Activated CD4-positive, alpha-beta T cell treated with anti-CD3 and anti-CD28 coated beads, Interleukin-2, Interleukin-4, amounts not matched to agents 100 ng/mL and 50 ng/mL, durations not matched to agents 16 hours and 8 hours (primary cell): ENCODE measurements around the gene WASF3.
"Not testable (repeated sequence)": the region's sequence is repeated elsewhere in the genome, so short reads cannot be mapped to it uniquely, and the experiment has no call there.

Experiments used
- DNase-seq: peaks from one replicate; pipeline ENCODE4 v3.0.0-alpha.2; 2020; ENCODE audit warnings: low spot score

WASF3 gene

GRCh38 chr13:26629260-26629825, 71.9 kb downstream of the WASF3 start:
- DNase-seq: no peak

GRCh38 chr13:26635634-26636033, 78.2 kb downstream of the WASF3 start:
- not testable (repeated sequence) for DNase-seq

DNA sequence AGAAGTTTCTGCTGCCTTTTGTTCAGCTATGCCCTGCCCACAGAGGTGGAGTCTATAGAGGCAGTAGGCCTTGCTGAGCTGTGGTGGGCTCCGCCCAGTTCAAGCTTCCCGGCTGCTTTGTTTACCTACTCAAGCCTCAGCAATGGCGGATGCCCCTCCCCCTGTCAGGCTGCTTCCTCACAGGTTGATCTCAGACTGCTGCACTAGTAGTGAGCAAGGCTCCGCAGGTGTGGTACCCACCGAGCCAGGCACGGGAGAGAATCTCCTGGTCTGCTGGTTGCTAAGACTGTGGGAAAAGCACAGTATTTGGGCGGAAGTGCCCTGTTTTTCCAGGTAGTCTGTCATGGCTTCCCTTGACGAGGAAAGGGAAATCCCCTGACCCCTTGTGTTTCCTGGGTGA, 78.6 kb downstream of the WASF3 start:
- not testable (repeated sequence) for DNase-seq

- DNase-seq: no peak
Observed at GRCh38 chr13:26646603-26647002, 89.1 kb downstream of the WASF3 start.

GRCh38 chr13:26651234-26651633, 93.8 kb downstream of the WASF3 start:
- no peak for DNase-seq

DNA sequence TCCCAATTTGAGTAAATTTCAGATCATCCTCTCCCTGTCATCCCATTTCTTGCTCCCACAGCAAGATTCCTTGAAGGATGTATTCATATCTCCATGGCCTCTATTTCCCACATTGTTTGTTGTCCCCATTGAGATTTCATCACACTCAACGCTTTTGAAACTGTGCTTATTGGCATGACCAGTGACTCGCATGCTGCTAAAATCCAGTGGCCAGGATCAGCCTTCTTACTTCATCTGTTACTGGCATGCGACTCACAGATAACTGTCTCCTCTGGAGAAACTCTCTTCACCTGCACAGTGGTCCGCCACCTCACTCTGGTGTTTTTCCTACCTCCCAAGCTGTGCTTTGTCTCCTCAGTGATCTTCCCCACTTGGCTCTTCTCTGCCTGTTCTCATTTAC, 95.8 kb downstream of the WASF3 start:
- DNase-seq: no peak

GRCh38 chr13:26653842-26654241, 96.4 kb downstream of the WASF3 start:
- DNase-seq: no peak

DNA sequence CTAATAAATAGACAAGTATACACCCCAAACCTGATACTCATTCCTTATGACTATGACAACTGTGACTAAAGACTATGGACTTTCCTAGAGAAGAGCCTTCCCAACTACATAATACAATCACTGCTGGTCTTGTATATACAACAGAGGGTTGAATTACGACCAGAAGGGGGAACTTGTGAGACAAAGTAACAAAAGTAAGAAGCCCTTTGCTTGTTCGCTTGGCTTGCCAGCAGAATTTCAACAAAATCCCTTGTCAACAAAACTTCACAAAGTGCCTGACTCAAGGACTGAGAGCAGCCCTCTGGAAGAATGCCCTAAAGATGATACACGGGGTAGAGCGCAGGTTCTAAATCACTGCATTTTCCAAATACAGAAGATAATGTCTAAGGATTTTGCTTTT, 99.4 kb downstream of the WASF3 start:
- DNase-seq: no peak

DNA sequence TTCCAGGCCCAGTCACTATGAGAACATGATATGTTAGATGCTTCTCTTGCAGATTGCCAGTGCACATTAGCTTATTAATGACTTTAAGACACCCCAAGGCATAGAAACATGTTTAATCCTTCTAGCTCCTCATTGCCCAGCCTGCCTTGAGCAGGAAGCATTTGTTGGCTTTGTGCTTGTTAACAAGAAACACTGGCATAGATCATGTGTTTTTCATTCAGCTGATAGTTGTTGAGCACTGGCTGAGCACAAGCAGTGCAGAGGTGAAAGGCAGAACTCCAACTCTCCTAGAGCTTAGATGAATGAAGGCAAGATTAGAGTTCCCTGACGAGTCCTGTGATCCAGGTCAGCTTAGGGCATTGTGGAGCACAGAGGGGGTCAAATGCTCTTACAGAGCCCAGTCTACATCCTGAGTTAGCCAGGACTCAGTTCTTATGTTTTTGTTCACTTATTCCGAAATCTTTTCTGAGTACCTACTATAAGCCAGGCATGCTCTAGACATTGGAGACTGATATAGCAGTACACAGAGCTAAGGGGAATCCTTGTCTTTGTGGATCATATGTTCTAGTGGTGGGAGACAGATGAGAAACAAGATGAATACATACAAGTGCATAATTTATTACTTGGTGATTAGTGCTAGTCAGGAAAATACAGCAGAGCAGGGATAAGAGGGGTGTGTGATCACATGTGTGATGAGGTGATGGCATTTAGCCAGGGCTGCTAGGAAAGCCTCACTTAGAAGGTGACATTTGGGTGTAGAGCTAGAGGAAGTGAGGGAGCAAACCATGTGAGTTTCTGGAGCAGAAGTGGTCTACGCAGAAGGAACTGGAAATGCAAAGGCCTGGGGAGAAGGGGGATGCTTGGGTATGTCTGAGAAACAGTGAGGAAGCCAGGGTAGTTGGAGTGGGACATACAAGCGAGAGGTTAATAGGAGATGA, 101.2 kb downstream of the WASF3 start:
- no peak for DNase-seq

DNA sequence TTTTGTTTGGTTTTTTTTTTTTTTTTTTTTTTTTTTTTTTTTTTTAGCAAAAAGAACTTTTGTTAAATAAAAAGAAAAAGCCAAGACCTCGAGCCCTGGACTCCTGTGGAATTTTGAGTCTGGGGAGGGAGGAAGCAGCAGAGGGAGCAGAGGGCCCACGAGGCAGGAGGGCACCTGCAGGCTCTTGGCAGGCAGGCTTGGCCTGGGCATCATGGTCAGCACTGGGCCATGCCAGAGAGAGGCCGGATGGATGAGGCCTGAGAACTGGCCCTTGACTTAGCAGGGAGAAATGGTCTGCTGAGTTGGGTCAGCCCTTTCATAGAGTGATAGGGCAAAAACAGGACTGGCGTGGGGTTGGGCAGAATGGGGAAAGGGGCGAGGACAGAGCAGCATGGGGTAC, 102.7 kb downstream of the WASF3 start:
- no peak for DNase-seq

GRCh38 chr13:26660766-26661165, 103.3 kb downstream of the WASF3 start:
- no peak for DNase-seq

GRCh38 chr13:26663791-26664190, 106.3 kb downstream of the WASF3 start:
- DNase-seq: no peak

GRCh38 chr13:26664286-26664685, 106.8 kb downstream of the WASF3 start:
- DNase-seq: no peak

- DNase-seq: no peak
Observed at GRCh38 chr13:26664876-26665275, 107.4 kb downstream of the WASF3 start.

GRCh38 chr13:26668357-26669146, 111.1 kb downstream of the WASF3 start:
- no peak for DNase-seq

DNA sequence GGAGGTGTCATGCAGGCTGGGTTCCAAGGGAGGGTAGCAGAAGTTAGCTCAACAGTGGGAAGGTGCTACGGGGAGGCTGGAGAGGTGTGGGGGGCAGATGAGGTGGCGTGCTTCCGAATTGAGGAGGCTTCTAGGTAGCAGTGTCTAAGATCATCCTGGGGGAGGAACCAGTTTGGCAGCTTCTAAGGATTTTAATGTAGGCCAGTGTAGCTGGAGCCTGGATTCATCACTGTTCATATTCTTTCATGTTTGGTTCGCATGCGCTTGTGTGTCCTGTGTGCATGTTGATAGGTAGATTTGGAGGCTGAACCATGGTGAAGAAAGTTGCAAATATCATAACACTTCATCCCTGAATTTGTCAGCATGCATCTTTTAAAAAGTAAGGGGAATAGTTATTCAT, 116.4 kb downstream of the WASF3 start:
- DNase-seq: no peak

DNA sequence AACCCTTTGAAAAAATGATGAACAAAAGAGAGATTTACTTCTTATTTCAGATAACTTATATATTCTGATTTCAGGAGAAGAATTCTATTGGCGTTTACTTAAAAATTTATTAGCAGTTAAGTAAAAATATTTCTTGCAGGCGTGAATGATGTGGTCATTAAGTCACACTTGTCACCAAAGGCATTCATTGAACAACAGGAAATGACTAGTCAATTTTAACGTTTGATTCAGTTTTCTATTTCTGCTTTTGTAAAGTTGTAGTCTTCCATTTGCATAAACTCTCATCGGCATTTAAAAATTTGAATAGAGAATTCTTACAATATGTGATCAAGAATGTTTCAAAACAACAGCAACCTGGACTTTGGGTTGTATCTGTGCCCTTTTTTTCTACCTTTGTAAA, 119.7 kb downstream of the WASF3 start:
- DNase-seq: no peak

DNA sequence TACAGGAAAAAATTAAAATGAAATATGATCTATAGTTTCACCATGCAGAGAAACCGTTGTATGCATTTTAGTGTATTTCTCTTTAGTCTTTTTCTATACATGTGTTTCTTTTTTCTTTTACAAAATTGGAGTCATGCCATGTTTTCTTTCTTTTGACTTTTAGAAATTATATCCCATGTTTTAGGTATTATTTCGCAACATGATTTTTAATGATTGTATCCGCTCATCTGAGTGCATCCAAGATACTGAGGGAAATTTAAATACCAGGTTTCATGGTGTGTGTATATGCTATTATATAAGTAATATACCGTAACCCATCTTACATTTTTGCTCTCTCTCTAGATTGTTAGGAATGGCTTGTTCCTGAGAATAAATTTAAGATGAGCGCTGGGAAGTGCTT, 120.8 kb downstream of the WASF3 start:
- no peak for DNase-seq

DNA sequence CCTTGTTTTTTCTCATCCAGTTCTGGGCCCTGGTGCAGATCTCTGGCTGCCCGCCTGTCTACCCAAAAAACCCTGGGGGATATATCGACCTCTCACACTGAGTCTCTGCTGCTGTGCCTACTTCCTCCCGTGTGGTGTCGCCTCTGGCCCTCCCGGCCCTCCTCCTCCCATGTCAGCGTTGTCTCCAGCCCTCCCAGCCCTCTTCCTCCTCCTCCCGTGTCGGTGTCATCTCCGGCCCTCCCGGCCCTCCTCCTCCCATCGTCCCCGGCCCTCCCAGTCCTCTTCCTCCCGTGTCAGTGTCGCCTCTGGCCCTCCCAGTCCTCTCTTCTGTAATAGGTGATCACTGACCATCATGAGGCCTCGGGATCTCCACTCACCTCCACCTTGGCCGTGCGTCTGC, 121.3 kb downstream of the WASF3 start:
- DNase-seq: no peak

GRCh38 chr13:26679411-26680122, 122.1 kb downstream of the WASF3 start:
- no peak for DNase-seq

DNA sequence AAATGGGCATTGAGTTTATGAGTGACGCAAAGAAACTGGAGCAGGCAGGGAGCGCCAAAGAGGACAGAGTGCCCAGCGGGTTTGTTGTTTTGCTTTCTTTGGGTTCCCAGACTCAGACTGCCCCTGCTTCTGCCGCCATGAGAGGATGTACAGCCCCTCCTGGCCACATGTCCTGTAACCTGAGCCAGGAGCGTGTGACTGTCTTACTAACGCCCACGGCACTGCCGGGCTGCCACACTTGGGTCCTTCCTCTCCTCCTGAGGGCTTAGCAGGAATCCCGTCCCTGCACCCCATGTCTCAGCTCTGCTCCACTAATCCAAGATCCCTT, 122.6 kb downstream of the WASF3 start:
- DNase-seq: no peak

- no peak for DNase-seq
Observed at GRCh38 chr13:26680572-26680971, 123.1 kb downstream of the WASF3 start.
